ENCODE measurements around the gene UBA52. TPM values are rescaled to one million over a fixed set of nuclear protein-coding genes. Genes with fewer than 3 reads are reported as not detected.

UBA52 gene
- total and polyA plus RNA-seq, 2 of the 13 experiments (the other 11 are each of a cell fraction or from before 2014, with no cell fraction given) = 959 to 1,782 TPM

GRCh38 chr19:18605546-18606280 is 34.1 kb downstream of the UBA52 start (continued):
- no peak for TF ChIP-seq ZFP1 (CRISPR knock-in tag; IDR thresholded peaks at IDR 0.05)
- TF ChIP-seq CSRNP1 (CRISPR knock-in tag; IDR thresholded peaks at IDR 0.05) = peak; percentile 30; the same call in 1 of the 2 replicates
- TF ChIP-seq ZNF740 (CRISPR knock-in tag; IDR thresholded peaks at IDR 0.05) = peak; percentile 46; the same call in 1 of the 2 replicates
- peak; percentile 70 for TF ChIP-seq ZNF687 (CRISPR knock-in tag; IDR thresholded peaks at IDR 0.05)
- 0 out of 2 replicates have a peak, but pooled peaks have one; percentile 12 for TF ChIP-seq KAT8 (CRISPR knock-in tag; IDR thresholded peaks at IDR 0.05)
- TF ChIP-seq ZBTB46 (CRISPR knock-in tag; IDR thresholded peaks at IDR 0.05; ENCODE audit: borderline replicate concordance) = no peak
- TF ChIP-seq ZNF558 (CRISPR knock-in tag; IDR thresholded peaks at IDR 0.05; ENCODE audit: borderline replicate concordance) = no peak
- no peak for TF ChIP-seq YEATS2 (CRISPR knock-in tag; IDR thresholded peaks at IDR 0.05; ENCODE audit: borderline replicate concordance)
- no peak for TF ChIP-seq NFKBIZ (CRISPR knock-in tag; IDR thresholded peaks at IDR 0.05)
- no peak for TF ChIP-seq ZNF550 (CRISPR knock-in tag; IDR thresholded peaks at IDR 0.05; ENCODE audit: borderline replicate concordance)
- peak; percentile 99 for TF ChIP-seq PATZ1 (CRISPR knock-in tag; IDR thresholded peaks at IDR 0.05)
- peak; percentile 75 for TF ChIP-seq ZBTB7B (CRISPR knock-in tag; IDR thresholded peaks at IDR 0.05)
- no peak for TF ChIP-seq SRSF4 (IDR thresholded peaks at IDR 0.05; ENCODE audit: low read depth, low read length, poor library complexity, severe bottlenecking)
- TF ChIP-seq ZFP82 (CRISPR knock-in tag; IDR thresholded peaks at IDR 0.05; ENCODE audit: borderline replicate concordance) = no peak
- TF ChIP-seq CBX5 (CRISPR knock-in tag; IDR thresholded peaks at IDR 0.05; ENCODE audit: borderline replicate concordance) = no peak
- no peak for TF ChIP-seq KLF11 (CRISPR knock-in tag; IDR thresholded peaks at IDR 0.05)
- TF ChIP-seq MAF1 (CRISPR knock-in tag; IDR thresholded peaks at IDR 0.05; ENCODE audit: borderline replicate concordance) = no peak
